DND-41 (cell line): Measurements from ENCODE around the gene DDX3X.

ENCODE experiments used
- ATAC-seq: fragments of 200-7000 bp; cut with Tn5 transposase; 3 replicates; pipeline ENCODE4 v1.9.1; 2021; ENCODE audit warnings: low read depth; ENCODE audit not compliant: insufficient read depth
- DNase-seq: peaks from one replicate; pipeline ENCODE4 v3.0.0-alpha.2; 2020
- H2AFZ ChIP-seq: 2 replicates; pipeline ENCODE4 v1.6.0; 2012; ENCODE audit warnings: low read depth, low read length
- H3K27ac ChIP-seq: 2 replicates; pipeline ENCODE4 v1.5.1; 2012; ENCODE audit warnings: low read length, inconsistent platforms
- H3K27me3 ChIP-seq: fragments of 200-600 bp; sonication (generic); 2 replicates; pipeline ENCODE4 v1.6.0; 2012; ENCODE audit warnings: low read length, mild to moderate bottlenecking, inconsistent platforms; ENCODE audit not compliant: insufficient read depth, poor library complexity
- H3K36me3 ChIP-seq: 2 replicates; pipeline ENCODE4 v1.5.1; 2012; ENCODE audit warnings: low read length, inconsistent platforms; ENCODE audit not compliant: insufficient read depth
- H3K4me1 ChIP-seq: 2 replicates; pipeline ENCODE4 v1.5.1; 2012; ENCODE audit warnings: mild to moderate bottlenecking, low read length; ENCODE audit not compliant: insufficient read depth
- H3K4me2 ChIP-seq: 2 replicates; pipeline ENCODE4 v1.6.0; 2012; ENCODE audit warnings: mild to moderate bottlenecking, moderate library complexity, low read length, inconsistent platforms; ENCODE audit not compliant: insufficient read depth
- H3K4me3 ChIP-seq, 2 experiments: fragments of 200-600 bp in 1 of 2; shearing (Covaris generic) in 1 of 2; 2 replicates each; pipeline ENCODE4 v1.5.1; 2012 to 2016; ENCODE audit warnings: inconsistent platforms in 2 of 2, low read length in 2 of 2, mild to moderate bottlenecking in 2 of 2, low read depth in 1 of 2, moderate library complexity in 1 of 2
- H3K79me2 ChIP-seq: 2 replicates; pipeline ENCODE4 v1.6.0; 2012; ENCODE audit warnings: low read length, inconsistent platforms; ENCODE audit not compliant: insufficient read depth
- H3K9ac ChIP-seq: 2 replicates; pipeline ENCODE4 v1.6.0; 2012; ENCODE audit warnings: low read depth, mild to moderate bottlenecking, inconsistent platforms, low read length, moderate library complexity
- H3K9me3 ChIP-seq: 2 replicates; pipeline ENCODE4 v1.5.1; 2012; ENCODE audit warnings: low read length, moderate library complexity, mild to moderate bottlenecking, inconsistent platforms; ENCODE audit not compliant: insufficient read depth, severe bottlenecking
- H4K20me1 ChIP-seq: 2 replicates; pipeline ENCODE4 v1.6.0; 2012; ENCODE audit warnings: low read length; ENCODE audit not compliant: insufficient read depth
- EZH2 ChIP-seq: IDR thresholded peaks from 3 replicates; pipeline ENCODE4 v1.6.1; 2012; ENCODE audit warnings: borderline replicate concordance, low read depth, mild to moderate bottlenecking, moderate library complexity, low read length, inconsistent platforms; ENCODE audit not compliant: severe bottlenecking
- TF ChIP-seq, protein P1 (sequence below): IDR thresholded peaks from 2 replicates; pipeline ENCODE4 v1.5.1; 2012; ENCODE audit warnings: borderline replicate concordance, low read length, moderate library complexity, mild to moderate bottlenecking; ENCODE audit not compliant: poor library complexity, severe bottlenecking; ENCODE audit errors: extremely low read depth

DDX3X gene

DNA sequence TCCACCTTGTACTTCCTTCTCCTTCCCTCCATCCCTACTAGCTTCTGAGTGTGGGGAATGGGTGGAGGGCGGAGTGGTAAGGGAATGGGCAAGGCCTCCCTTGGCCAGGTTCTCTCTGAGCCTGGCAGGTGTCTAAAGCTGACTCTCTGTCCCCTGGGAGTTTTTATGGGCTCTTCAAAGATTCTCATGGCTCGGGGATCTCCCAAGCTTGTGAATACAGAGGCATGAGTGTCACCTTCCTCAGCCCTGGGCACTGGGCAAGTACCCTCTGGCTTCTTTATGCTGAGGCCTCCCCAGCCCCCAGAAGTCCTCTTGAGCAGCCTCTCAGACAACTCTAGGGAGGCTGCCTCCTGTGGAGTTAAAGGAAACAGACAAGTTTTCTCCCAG lies 32.5 kb upstream of the DDX3X start:
- Histone ChIP-seq H3K4me2 (no peak overlapping the region), H2AFZ (no peak overlapping the region), H3K27ac (no peak overlapping the region), H4K20me1 (no peaks in the 10 kb centered on the region), H3K9me3 (no peaks in the 10 kb centered on the region), H3K9ac (no peak overlapping the region), H3K36me3 (no peaks in the 10 kb centered on the region), H3K4me3 (no peak overlapping the region), H3K4me1 (peaks cover 5% of the 10 kb centered on the region; the same call in 1 of the 2 replicates), H3K27me3 (no peaks in the 10 kb centered on the region), H3K79me2 (no peaks in the 10 kb centered on the region)
- TF ChIP-seq, protein P1, sequence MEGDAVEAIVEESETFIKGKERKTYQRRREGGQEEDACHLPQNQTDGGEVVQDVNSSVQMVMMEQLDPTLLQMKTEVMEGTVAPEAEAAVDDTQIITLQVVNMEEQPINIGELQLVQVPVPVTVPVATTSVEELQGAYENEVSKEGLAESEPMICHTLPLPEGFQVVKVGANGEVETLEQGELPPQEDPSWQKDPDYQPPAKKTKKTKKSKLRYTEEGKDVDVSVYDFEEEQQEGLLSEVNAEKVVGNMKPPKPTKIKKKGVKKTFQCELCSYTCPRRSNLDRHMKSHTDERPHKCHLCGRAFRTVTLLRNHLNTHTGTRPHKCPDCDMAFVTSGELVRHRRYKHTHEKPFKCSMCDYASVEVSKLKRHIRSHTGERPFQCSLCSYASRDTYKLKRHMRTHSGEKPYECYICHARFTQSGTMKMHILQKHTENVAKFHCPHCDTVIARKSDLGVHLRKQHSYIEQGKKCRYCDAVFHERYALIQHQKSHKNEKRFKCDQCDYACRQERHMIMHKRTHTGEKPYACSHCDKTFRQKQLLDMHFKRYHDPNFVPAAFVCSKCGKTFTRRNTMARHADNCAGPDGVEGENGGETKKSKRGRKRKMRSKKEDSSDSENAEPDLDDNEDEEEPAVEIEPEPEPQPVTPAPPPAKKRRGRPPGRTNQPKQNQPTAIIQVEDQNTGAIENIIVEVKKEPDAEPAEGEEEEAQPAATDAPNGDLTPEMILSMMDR: no peak
- no peak for TF ChIP-seq EZH2
- ATAC-seq (no peak), DNase-seq (no peak)

DNA sequence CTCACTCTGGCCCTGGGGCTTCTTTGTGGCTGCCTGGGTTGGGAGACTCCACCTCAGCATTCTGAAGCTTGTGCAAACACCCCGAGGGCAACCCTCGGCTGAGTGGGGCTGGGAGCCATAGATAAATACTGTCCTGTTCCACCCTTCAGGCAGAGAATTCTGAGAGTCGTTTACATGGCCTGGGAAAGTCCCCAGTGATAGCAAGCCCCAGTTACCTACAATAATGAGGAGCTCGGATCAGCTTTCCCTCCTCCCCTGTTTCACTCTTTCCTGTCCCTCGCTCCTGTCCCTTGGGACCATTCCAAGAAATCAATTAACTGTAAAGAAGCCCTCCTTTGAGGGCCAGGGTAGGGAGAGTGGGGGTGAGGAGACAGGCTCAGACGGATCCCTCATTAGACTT lies 31.6 kb upstream of the DDX3X start:
- TF ChIP-seq, protein P1: no peak
- no peak for TF ChIP-seq EZH2
- no peak overlapping the region for H3K4me3 ChIP-seq
- no peaks in the 10 kb centered on the region for H3K79me2 ChIP-seq
- H3K27ac ChIP-seq: no peak overlapping the region
- no peaks in the 10 kb centered on the region for H3K27me3 ChIP-seq
- no peaks in the 10 kb centered on the region for H3K9me3 ChIP-seq
- no peak overlapping the region for H3K9ac ChIP-seq
- H3K4me1 ChIP-seq: peaks cover 5% of the 10 kb centered on the region; the same call in 1 of the 2 replicates
- H3K4me2 ChIP-seq: no peak overlapping the region
- no peaks in the 10 kb centered on the region for H4K20me1 ChIP-seq
- no peaks in the 10 kb centered on the region for H3K36me3 ChIP-seq
- DNase-seq (no peak), ATAC-seq (no peak)
- H2AFZ ChIP-seq: no peak overlapping the region

DNA sequence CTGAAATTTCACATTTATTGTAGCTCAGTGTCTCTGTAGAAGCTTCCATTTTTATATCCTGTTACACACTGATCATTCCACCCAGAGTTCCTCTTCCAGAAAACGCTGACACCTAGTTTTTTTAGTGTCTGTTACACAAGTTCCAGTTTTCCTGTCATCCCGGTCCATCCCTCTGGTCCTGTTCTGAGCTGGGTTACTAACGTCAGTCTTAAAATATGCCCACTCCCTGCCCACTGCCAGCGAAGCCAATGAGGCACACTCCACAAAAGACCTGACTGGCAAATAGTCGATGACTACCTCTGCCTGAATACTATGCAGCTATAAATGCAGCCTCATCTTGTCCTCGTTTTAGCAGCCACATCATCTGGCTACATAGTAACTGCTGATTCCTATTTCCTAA lies 30.9 kb upstream of the DDX3X start:
- TF ChIP-seq EZH2: no peak
- TF ChIP-seq, protein P1: no peak
- Histone ChIP-seq H3K9me3 (no peaks in the 10 kb centered on the region), H3K79me2 (no peaks in the 10 kb centered on the region), H3K4me3 (no peak overlapping the region), H3K27ac (no peak overlapping the region), H3K36me3 (no peaks in the 10 kb centered on the region), H3K4me1 (peaks cover 5% of the 10 kb centered on the region; the same call in 1 of the 2 replicates), H2AFZ (no peak overlapping the region), H3K4me2 (no peak overlapping the region), H3K9ac (no peak overlapping the region), H3K27me3 (no peaks in the 10 kb centered on the region), H4K20me1 (no peaks in the 10 kb centered on the region)
- ATAC-seq (no peak), DNase-seq (no peak)

DNA sequence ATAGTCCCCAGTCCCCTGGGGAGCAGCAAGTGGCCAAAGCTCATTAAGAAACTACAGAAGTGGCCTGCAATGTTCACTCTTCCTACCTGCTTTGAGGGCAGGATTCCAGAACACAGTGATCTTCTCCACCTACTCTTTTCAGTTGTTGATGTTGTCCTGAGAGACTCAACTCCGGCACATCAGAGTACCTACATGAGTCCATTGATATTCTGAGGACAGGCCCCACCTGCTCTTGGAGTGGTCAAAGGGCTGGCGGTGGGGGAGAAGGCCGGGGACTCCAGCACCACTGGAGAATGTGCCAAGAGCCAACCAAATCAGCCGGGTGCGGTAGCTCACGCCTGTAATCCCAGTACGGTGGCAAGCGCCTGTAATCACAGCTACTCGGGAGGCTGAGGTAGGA lies 29.8 kb upstream of the DDX3X start:
- Histone ChIP-seq H3K79me2 (no peaks in the 10 kb centered on the region), H3K4me1 (no peaks in the 10 kb centered on the region), H3K36me3 (no peaks in the 10 kb centered on the region), H3K9me3 (no peaks in the 10 kb centered on the region), H3K4me3 (no peak overlapping the region), H2AFZ (no peak overlapping the region), H3K9ac (no peak overlapping the region), H4K20me1 (no peaks in the 10 kb centered on the region), H3K4me2 (no peak overlapping the region), H3K27me3 (no peaks in the 10 kb centered on the region), H3K27ac (no peak overlapping the region)
- DNase-seq (no peak), ATAC-seq (no peak)
- TF ChIP-seq EZH2: no peak
- TF ChIP-seq, protein P1: no peak
